ENCODE results near the gene THAP7.
A peak's percentile ranks its signal among the peaks of the same experiment; 100 is the strongest.
"Not testable (repeated sequence)": the region's sequence is repeated elsewhere in the genome, so short reads cannot be mapped to it uniquely, and the experiment has no call there.

THAP7 gene

GRCh38 chr22:21001601-21002325 lies at the start of gene THAP7:
Gene THAP7, minus strand, starts transcription at chr22:21002118. Its CDS starts 207 bp downstream, at chr22:21001911.
- peak; percentile 77 for DNase-seq

- DNase-seq, result no peak
Measured at GRCh38 chr22:21051145-21051830, 49.4 kb upstream of the THAP7 start.

DNA sequence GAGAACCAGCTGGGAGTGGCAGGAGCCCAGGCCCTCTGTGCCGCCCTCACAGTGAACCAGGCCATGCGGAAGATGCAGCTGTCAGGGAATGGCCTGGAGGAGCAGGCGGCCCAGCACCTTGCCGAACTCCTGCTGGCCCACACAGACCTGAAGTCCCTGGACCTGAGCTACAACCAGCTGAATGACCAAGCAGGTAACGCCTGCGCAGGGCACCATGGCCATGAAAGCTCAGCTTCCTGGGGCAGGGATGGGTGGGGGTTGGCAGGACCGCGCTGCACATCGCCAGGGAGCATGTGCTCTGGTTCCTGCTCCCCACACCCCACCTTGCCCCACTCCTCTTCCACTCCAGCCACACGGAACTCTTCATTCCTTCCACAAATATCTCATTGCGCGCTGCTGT lies 47.0 kb upstream of the THAP7 start:
- DNase-seq, result not testable (repeated sequence)

DNA sequence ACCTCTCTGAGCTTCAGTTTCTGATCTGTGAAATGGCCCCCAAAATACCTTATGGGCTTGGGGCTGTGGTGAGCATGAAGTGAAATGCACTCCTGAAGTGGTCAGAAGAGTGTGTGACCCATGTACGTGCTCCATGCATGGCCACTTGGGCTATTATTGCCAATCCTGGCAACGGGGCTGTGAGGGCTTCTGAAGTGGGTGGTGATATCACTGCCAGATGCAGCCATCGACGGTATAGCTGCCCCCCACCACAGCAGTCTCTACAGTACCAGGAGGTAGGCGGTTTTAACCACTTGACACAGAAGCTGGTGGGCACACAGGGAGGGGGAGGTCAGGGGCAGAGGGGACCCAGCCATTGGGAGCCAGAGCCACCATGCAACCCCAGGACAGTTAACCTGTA lies 46.5 kb upstream of the THAP7 start:
- DNase-seq, result not testable (repeated sequence)

GRCh38 chr22:21047730-21048129 lies 45.8 kb upstream of the THAP7 start:
- no peak for DNase-seq

- DNase-seq, result no peak
Measured at GRCh38 chr22:21047035-21047661, 45.2 kb upstream of the THAP7 start.

GRCh38 chr22:21045585-21046294 lies 43.8 kb upstream of the THAP7 start, which contains the start of gene LRRC74B:
Gene LRRC74B, plus strand, starts transcription at chr22:21045946. Its CDS starts 41 bp downstream, at chr22:21045987.
- peak; percentile 87 for DNase-seq

DNA sequence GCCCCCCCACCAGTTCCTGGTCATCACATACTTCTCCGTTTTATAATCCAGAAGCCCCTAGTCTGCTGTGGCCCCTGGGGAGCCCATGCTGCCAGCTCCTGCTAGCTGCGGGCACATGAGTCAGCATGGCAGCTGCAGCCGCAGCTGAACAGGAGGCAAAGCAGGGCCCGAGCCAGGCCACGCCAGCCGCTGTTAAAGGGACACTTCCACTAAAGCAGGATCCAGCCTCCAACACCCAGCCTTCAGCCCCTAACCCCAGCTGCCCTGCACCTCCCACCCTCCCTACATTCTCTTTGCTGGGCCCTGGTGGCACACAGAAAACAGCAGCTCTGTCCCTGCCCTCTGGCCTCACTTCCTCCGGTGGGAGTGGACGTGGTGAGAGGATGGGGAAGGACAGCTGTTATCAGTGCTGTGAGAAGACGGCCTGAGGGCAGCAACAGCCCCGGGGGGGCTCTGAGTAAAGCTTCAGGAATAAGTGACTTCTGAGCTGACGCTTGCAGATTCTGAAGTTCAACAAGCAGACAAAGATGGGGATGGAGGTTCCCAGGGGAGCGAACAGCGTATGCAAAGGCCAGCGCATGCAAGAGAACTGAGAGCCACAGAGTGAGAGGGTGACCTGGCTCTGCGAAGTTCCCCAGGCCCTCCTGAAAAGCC lies 43.1 kb upstream of the THAP7 start:
- DNase-seq, result no peak

DNA sequence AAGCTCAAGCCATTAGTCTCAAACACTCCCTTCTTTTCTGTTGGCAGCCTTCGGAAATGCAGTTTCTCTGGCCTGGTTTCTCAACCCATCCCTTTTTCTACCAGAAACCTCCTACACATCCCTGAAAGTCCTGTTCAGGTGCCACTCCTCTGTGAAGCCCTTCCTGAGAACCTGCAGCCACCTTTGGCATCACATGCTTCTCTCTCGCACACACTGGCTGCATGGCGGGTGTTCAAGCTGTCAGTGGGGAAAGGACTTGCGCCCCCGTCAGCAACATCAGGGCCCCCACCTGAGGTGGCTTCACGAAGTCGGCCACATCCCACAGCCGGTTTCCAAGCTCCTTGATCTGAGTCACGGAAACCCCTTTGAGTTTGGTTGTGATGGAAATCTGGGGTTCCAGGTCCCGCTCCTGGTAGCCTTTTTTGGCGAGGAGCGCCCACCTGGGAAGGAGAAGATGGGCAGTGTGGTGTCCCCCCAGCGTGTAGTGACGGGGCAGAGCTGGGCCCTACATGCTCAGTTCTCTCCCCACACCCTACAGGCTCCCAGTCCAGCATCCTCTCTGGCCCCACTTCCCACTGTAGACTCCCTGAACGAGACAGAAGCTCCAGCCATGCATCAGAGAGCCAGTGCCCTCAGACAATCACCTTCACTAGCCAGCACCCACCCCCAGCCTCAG lies 42.1 kb upstream of the THAP7 start:
- DNase-seq, result no peak

- no peak for DNase-seq
Measured at GRCh38 chr22:21042978-21043859, 41.3 kb upstream of the THAP7 start.

GRCh38 chr22:21041937-21042336 lies 40.0 kb upstream of the THAP7 start:
- DNase-seq, result no peak

DNA sequence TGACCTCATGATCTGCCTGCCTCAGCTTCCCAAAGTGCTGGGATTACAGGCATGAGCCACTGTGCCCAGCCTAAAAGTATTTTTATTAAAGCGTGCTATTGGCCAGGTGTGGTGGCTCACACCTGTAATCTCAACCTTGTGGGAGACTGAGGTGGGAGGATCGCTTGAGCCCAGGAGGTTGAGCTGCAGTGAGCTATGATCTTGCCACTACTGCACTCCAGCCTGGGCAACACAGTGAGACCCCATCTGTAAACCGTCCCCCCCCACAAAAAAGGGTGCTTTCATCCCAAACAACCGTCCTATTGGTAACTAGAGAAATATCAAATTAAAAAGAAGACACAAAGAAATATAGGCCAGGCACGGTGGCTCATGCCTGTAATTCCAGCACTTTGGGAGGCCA lies 37.2 kb upstream of the THAP7 start:
- not testable (repeated sequence) for DNase-seq

DNA sequence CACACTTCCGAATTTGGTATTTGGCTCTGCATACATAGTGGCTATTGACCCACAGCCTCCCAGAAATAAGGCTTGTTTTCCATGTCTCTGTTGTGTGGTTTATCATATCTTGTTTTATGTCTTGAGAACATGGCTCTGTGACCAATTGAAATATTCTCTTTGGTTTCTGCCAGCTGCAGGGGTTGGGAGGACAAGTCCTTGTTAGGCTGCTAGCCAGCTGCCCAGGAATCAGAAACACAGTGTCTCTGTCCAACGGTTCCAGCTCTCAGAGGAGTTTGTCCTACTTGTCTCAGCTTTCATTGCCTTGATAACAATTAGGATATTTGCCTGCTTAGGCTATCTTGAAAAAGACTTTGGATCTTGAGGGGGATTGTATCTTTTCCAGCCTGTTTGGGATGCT lies 36.5 kb upstream of the THAP7 start:
- no peak for DNase-seq

DNA sequence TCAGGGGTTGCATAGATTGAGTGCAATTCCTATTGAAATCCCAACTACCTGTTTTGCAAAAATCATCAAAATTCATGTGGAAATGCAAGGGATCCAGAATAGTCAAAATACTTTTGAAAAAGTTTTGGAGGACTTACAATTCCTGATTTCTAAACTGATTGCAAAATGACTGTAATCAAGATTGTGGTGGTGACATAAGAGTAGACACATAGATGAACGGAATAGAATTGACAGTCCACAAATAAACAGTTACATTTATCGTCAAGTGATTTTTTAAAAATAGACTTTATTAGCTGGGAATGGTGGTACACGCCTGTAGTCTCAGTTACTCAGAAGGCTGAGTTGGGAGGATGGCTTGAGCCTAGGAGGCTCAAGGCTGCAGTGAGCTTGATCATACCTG lies 33.1 kb upstream of the THAP7 start:
- no peak for DNase-seq

GRCh38 chr22:21033895-21034294 lies 32.0 kb upstream of the THAP7 start:
- no peak for DNase-seq

- DNase-seq, result no peak
Measured at GRCh38 chr22:21032868-21033688, 31.2 kb upstream of the THAP7 start.

DNA sequence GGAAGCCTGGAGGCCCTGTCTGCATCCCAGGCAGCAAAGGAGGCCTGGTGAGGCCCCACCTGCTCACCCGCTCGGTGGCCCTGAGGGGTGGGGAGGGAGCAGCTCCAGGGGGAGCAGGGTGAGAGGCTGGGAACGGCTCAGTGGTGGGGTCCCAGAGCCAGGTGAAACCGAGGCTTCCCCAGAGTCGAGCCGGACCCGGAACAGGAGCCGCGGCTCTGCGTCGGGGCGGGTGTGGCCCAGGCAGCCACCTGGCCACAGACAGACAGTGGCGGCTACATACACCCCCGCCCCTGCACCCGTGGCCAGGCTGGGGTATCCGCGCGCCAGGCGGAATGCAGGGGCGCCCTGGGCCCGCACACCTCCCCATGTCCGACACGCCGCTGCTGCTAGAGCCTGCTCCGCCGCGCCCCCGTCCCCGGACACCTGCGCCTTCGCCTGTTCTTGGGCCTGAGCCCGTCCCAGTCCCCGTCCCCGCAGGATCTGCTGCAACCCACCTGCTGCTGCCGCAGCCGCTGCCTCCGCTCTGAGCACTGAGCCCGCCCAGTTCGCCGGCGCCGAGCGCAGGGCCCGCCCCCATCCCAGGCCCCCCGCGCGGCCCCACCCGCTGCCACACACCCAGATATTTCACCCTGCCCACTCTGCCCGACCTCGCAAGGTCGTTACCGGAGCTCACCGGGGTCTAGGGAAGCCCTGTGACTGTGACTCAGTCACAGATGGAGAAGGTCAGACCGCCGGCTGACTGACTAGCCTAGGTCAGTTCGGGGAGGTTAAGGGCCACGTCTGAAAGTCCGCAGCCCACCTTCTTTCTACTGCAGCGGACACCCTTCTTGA lies 30.3 kb upstream of the THAP7 start, which contains the start of gene SLC7A4:
Gene SLC7A4 (minus strand): TSS at position 525 of the 831 bp plus-strand sequence. CDS start 749 bp downstream, outside the sequence.
- no peak for DNase-seq

- DNase-seq, result no peak
Measured at GRCh38 chr22:21031545-21032036, 29.7 kb upstream of the THAP7 start.

Data from 8988T (cell line).